Measurements from ENCODE around the gene ANAPC2. TPM values are rescaled to one million over a fixed set of nuclear protein-coding genes. Genes with fewer than 3 reads are reported as not detected.

The ANAPC2 gene
- total RNA-seq, 2 donors from 2014 or later: 66.5 to 69.2 TPM

DNA sequence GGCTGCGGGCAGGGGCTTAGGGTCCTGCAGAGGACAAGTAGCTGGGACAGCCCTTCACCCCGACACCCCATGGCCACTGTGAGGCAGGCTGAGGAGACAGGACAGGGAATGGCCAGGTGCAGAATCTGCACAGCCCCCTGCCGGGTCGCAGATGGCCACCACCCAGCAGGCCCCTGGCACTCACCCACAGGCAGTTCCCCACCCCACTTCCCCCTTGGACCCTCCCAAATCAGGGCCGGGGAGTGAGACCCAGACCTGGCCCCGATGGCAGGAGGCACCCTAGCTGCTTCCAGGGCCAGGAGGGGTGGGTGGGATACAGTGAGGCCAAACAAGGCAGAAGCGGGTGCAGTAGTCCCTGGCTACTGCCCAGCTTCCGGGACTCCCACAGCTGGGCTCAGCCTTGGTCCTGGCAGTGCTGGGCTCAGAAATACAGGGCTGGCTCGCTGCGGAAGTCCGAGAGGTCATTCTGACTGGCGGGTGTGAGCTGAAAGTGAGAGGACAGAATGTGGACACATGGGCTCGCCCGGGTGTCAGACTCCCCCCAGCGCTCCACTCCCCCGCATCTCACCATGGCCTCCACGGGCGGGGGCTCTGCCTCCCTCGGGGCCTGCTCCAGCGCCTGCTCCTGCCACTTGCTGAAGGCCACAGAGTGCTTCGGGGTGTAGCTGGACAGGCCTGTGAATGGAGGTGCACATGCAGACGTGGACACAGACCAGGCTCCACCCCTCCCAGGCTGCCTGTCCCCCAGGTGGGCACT lies 3.5 kb upstream of the ANAPC2 start:
- no peaks in the 10 kb centered on the region for H3K9me3 Mint-ChIP-seq
- no peaks in the 10 kb centered on the region for H3K27me3 Mint-ChIP-seq (ENCODE audit: insufficient read depth)
- H3K27ac ChIP-seq (ENCODE audit: low read depth, low read length): no peak overlapping the region
- H3K27ac Mint-ChIP-seq: no peak overlapping the region
- H3K36me3 ChIP-seq (ENCODE audit: control insufficient read depth, insufficient read depth, low read length): peaks cover 19% of the 10 kb centered on the region
- H3K27me3 ChIP-seq (ENCODE audit: control insufficient read depth, insufficient read depth, low read length, poor library complexity, severe bottlenecking): no peaks in the 10 kb centered on the region
- peaks cover 23% of the 10 kb centered on the region for H3K4me1 ChIP-seq (ENCODE audit: control insufficient read depth, insufficient read depth, low read length)
- TF ChIP-seq, protein P1, sequence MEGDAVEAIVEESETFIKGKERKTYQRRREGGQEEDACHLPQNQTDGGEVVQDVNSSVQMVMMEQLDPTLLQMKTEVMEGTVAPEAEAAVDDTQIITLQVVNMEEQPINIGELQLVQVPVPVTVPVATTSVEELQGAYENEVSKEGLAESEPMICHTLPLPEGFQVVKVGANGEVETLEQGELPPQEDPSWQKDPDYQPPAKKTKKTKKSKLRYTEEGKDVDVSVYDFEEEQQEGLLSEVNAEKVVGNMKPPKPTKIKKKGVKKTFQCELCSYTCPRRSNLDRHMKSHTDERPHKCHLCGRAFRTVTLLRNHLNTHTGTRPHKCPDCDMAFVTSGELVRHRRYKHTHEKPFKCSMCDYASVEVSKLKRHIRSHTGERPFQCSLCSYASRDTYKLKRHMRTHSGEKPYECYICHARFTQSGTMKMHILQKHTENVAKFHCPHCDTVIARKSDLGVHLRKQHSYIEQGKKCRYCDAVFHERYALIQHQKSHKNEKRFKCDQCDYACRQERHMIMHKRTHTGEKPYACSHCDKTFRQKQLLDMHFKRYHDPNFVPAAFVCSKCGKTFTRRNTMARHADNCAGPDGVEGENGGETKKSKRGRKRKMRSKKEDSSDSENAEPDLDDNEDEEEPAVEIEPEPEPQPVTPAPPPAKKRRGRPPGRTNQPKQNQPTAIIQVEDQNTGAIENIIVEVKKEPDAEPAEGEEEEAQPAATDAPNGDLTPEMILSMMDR (conservative IDR thresholded peaks at IDR 0.05): no peak
- 95 to 96% methylated on average over 14 to 22 of the region's 22 CpGs for WGBS, 2 experiments (ENCODE audit: insufficient coverage in 1 of 2, insufficient read length in 1 of 2)
- peaks cover 9% of the 10 kb centered on the region for H3K36me3 Mint-ChIP-seq (ENCODE audit: low read depth)
- no peak overlapping the region for H3K4me3 ChIP-seq (ENCODE audit: low read length)
- H3K4me1 Mint-ChIP-seq: peaks cover 20% of the 10 kb centered on the region
- H3K4me3 Mint-ChIP-seq: no peak overlapping the region
- no peak overlapping the region for H3K9ac ChIP-seq (ENCODE audit: extremely low read depth, low read length, poor library complexity, severe bottlenecking)
- H3K9me3 ChIP-seq (ENCODE audit: control insufficient read depth, low read length): no peaks in the 10 kb centered on the region
- DNase-seq: no peak

DNA sequence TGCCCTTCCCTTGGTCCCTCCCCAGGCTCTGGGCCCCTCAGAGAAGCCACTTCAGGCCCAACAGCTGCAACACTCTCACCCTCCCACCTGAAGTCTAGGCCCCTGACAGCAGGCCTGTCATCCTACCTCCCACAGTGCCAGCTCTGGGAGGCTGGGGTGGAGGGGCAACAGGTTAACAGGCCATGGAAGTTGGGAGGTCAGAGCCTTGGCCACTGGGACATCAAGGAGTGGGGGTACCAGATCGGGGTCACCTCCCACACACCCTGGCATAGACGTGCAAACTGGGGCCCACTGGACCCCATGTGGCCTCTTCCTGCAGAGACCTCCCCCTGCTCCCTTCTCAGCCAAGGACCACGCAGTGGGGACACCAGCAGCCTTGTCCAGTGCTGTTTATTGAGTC lies 2.9 kb upstream of the ANAPC2 start:
- Histone ChIP-seq H3K9ac (ENCODE audit: extremely low read depth, low read length, poor library complexity, severe bottlenecking) (no peak overlapping the region), H3K27me3 (ENCODE audit: control insufficient read depth, insufficient read depth, low read length, poor library complexity, severe bottlenecking) (no peaks in the 10 kb centered on the region), H3K4me3 (ENCODE audit: low read length) (no peak overlapping the region), H3K36me3 (ENCODE audit: control insufficient read depth, insufficient read depth, low read length) (peaks cover 25% of the 10 kb centered on the region), H3K4me1 (ENCODE audit: control insufficient read depth, insufficient read depth, low read length) (peaks cover 26% of the 10 kb centered on the region), H3K27ac (ENCODE audit: low read depth, low read length) (no peak overlapping the region), H3K9me3 (ENCODE audit: control insufficient read depth, low read length) (no peaks in the 10 kb centered on the region)
- peaks cover 9% of the 10 kb centered on the region for H3K36me3 Mint-ChIP-seq (ENCODE audit: low read depth)
- TF ChIP-seq, protein P1 (conservative IDR thresholded peaks at IDR 0.05): no peak
- DNase-seq: no peak
- no peaks in the 10 kb centered on the region for H3K9me3 Mint-ChIP-seq
- H3K4me1 Mint-ChIP-seq: peaks cover 23% of the 10 kb centered on the region
- no peak overlapping the region for H3K4me3 Mint-ChIP-seq
- 88 to 95% methylated on average over 3 of the region's 3 CpGs for WGBS, 2 experiments (ENCODE audit: insufficient coverage in 1 of 2, insufficient read length in 1 of 2)
- no peak overlapping the region for H3K27ac Mint-ChIP-seq
- no peaks in the 10 kb centered on the region for H3K27me3 Mint-ChIP-seq (ENCODE audit: insufficient read depth)

DNA sequence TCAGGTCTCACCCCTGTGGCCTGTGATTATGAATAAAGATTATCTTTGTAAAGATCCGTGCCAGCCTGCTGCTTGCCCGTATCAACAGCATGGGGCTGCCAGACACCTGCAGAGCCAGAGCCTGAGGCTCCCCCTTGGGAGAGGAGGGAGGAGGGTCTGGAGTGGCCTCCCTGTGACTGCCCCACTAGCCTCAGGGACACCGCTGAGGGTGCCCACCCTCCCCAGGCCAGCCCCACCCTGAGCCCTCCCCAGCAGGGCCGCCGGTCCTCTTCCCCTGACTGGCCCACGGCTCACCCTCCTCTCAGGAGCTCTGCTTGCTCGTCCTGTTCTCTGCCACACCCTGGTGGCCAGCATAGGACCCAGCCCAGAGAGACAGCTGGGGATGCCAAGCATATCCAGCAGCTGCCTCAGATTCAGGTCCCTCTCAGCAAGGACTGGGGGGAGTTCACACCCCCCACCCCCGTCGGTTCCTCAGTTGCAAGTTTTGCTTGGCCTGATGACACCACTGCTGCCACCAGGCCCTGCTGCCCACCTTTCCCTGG lies 2.0 kb upstream of the ANAPC2 start:
- Mint-ChIP-seq H3K27ac (peak overlapping the region; percentile 58), H3K9me3 (no peaks in the 10 kb centered on the region), H3K27me3 (ENCODE audit: insufficient read depth) (no peaks in the 10 kb centered on the region), H3K4me1 (peaks cover 22% of the 10 kb centered on the region), H3K4me3 (peak overlapping the region; percentile 83), H3K36me3 (ENCODE audit: low read depth) (peaks cover 9% of the 10 kb centered on the region)
- H3K9ac ChIP-seq (ENCODE audit: extremely low read depth, low read length, poor library complexity, severe bottlenecking): no peak overlapping the region
- TF ChIP-seq, protein P1 (conservative IDR thresholded peaks at IDR 0.05): no peak
- no peaks in the 10 kb centered on the region for H3K27me3 ChIP-seq (ENCODE audit: control insufficient read depth, insufficient read depth, low read length, poor library complexity, severe bottlenecking)
- no peak overlapping the region for H3K27ac ChIP-seq (ENCODE audit: low read depth, low read length)
- H3K4me3 ChIP-seq (ENCODE audit: low read length): no peak overlapping the region
- H3K9me3 ChIP-seq (ENCODE audit: control insufficient read depth, low read length): no peaks in the 10 kb centered on the region
- peaks cover 25% of the 10 kb centered on the region for H3K36me3 ChIP-seq (ENCODE audit: control insufficient read depth, insufficient read depth, low read length)
- no peak for DNase-seq
- 80 to 92% methylated on average over 1 to 9 of the region's 9 CpGs for WGBS, 2 experiments (ENCODE audit: insufficient coverage in 1 of 2, insufficient read length in 1 of 2)
- H3K4me1 ChIP-seq (ENCODE audit: control insufficient read depth, insufficient read depth, low read length): peaks cover 26% of the 10 kb centered on the region
